Measurements from ENCODE around the gene ETFA.
A peak's percentile ranks its signal among the peaks of the same experiment; 100 is the strongest.

Gene ETFA

GRCh38 chr15:76341366-76342057, 30.2 kb upstream of the ETFA start:
- Histone ChIP-seq H3K36me3 (ENCODE audit: control insufficient read depth in 2 of 2, insufficient read depth in 1 of 2, low read length in 2 of 2) (peaks cover 0 to 41% of the 10 kb centered on the region in 2 experiments; a peak in 1 of 3 replicates), H3K9me3 (ENCODE audit: control insufficient read depth, insufficient read depth, low read depth, low read length) (no peaks in the 10 kb centered on the region), H3K27ac (ENCODE audit: extremely low read depth, low read depth, low read length) (no peak overlapping the region), H3K4me3 (ENCODE audit: low read depth, low read length) (no peak overlapping the region), H3K4me1 (ENCODE audit: control insufficient read depth, insufficient read depth, low read length) (peaks cover 26% of the 10 kb centered on the region)
- TF ChIP-seq ZNF202 (tag by site-specific recombination; IDR thresholded peaks at IDR 0.05; ENCODE audit: borderline replicate concordance) (peak; percentile 69; the same call in 1 of the 2 replicates), ZNF580 (tag by site-specific recombination; IDR thresholded peaks at IDR 0.05) (no peak)
- CTCF ChIA-PET, result no interaction called here
- POLR2A ChIA-PET, result interaction anchor here (1.1 kb wide), 1 partner anchor 30 kb away, joined by 3 read pairs; the partner anchor contains the start of gene ETFA

GRCh38 chr15:76340803-76341365, 29.6 kb upstream of the ETFA start:
- Histone ChIP-seq H3K9me3 (ENCODE audit: control insufficient read depth, insufficient read depth, low read depth, low read length) (no peaks in the 10 kb centered on the region), H3K4me1 (ENCODE audit: control insufficient read depth, insufficient read depth, low read length) (peaks cover 26% of the 10 kb centered on the region), H3K27ac (ENCODE audit: extremely low read depth, low read depth, low read length) (no peak overlapping the region), H3K4me3 (ENCODE audit: low read depth, low read length) (no peak overlapping the region), H3K36me3 (ENCODE audit: control insufficient read depth in 2 of 2, insufficient read depth in 1 of 2, low read length in 2 of 2) (peaks cover 0 to 41% of the 10 kb centered on the region in 2 experiments; a peak in 1 of 3 replicates)
- ChIA-PET CTCF (no interaction called here), POLR2A (interaction anchor here (0.6 to 1.1 kb wide), 2 partner anchors 29 to 1144 kb away, joined by 3 to 4 read pairs; partner anchors contain the start of gene ETFA)
- TF ChIP-seq ZNF660 (tag by site-specific recombination; IDR thresholded peaks at IDR 0.05), result no peak
- no peak for TF ChIP-seq ZNF350 (tag by site-specific recombination; IDR thresholded peaks at IDR 0.05)
- no peak for TF ChIP-seq GLI2 (tag by site-specific recombination; IDR thresholded peaks at IDR 0.05; ENCODE audit: borderline replicate concordance, low read depth)
- TF ChIP-seq ZNF580 (tag by site-specific recombination; IDR thresholded peaks at IDR 0.05), result no peak
- no peak for TF ChIP-seq ZNF114 (tag by site-specific recombination; IDR thresholded peaks at IDR 0.05)
- no peak for TF ChIP-seq ZNF211 (tag by site-specific recombination; IDR thresholded peaks at IDR 0.05; ENCODE audit: low read depth)
- TF ChIP-seq ZNF707 (tag by site-specific recombination; IDR thresholded peaks at IDR 0.05), result no peak
- no peak for TF ChIP-seq ZBTB17 (tag by site-specific recombination; IDR thresholded peaks at IDR 0.05)
- no peak for TF ChIP-seq ZBTB8A (tag by site-specific recombination; IDR thresholded peaks at IDR 0.05)
- no peak for TF ChIP-seq BCL11A (tag by site-specific recombination; IDR thresholded peaks at IDR 0.05; ENCODE audit: low read depth)
- no peak for TF ChIP-seq ZNF266 (tag by site-specific recombination; IDR thresholded peaks at IDR 0.05; ENCODE audit: low read depth)
- TF ChIP-seq ZNF768 (tag by site-specific recombination; IDR thresholded peaks at IDR 0.05), result no peak

GRCh38 chr15:76340198-76340802, 29.0 kb upstream of the ETFA start:
- TF ChIP-seq ZNF23 (tag by site-specific recombination; IDR thresholded peaks at IDR 0.05; ENCODE audit: borderline replicate concordance) (no peak), ZNF510 (tag by site-specific recombination; IDR thresholded peaks at IDR 0.05; ENCODE audit: insufficient replicate concordance) (no peak), ZSCAN4 (tag by site-specific recombination; IDR thresholded peaks at IDR 0.05) (no peak), ZBTB8A (tag by site-specific recombination; IDR thresholded peaks at IDR 0.05) (peak; percentile 28; the same call in 1 of the 2 replicates), ZNF239 (tag by site-specific recombination; IDR thresholded peaks at IDR 0.05) (no peak), ZBTB7A (tag by site-specific recombination; IDR thresholded peaks at IDR 0.05; ENCODE audit: low read depth) (no peak), ZNF76 (tag by site-specific recombination; IDR thresholded peaks at IDR 0.05; ENCODE audit: borderline replicate concordance, low read depth) (no peak), GLI4 (tag by site-specific recombination; IDR thresholded peaks at IDR 0.05) (no peak)
- peaks cover 23% of the 10 kb centered on the region for H3K4me1 ChIP-seq (ENCODE audit: control insufficient read depth, insufficient read depth, low read length)
- CTCF ChIA-PET, result no interaction called here
- no peak overlapping the region for H3K27ac ChIP-seq (ENCODE audit: extremely low read depth, low read depth, low read length)
- POLR2A ChIA-PET, result interaction anchor here (0.6 to 1.1 kb wide), 2 partner anchors 29 to 1143 kb away, joined by 3 to 4 read pairs; partner anchors contain the start of gene ETFA
- no peak overlapping the region for H3K4me3 ChIP-seq (ENCODE audit: low read depth, low read length)
- H3K9me3 ChIP-seq (ENCODE audit: control insufficient read depth, insufficient read depth, low read depth, low read length), result no peaks in the 10 kb centered on the region
- H3K36me3 ChIP-seq (ENCODE audit: control insufficient read depth in 2 of 2, insufficient read depth in 1 of 2, low read length in 2 of 2), result peaks cover 0 to 41% of the 10 kb centered on the region in 2 experiments; a peak in 1 of 3 replicates

Data from HEK293 (cell line).